ENCODE data around the gene C12orf54. TPM values are rescaled to one million over a fixed set of nuclear protein-coding genes. Genes with fewer than 3 reads are reported as not detected.

C12orf54 gene
- polyA plus RNA-seq, 1 of the 3 experiments (the other 2 are of a cell fraction): not detected

GRCh38 chr12:48441069-48441468 lies 41.2 kb upstream of the C12orf54 start:
- H3K36me3 ChIP-seq (replicated peaks in 1 of 2; ENCODE audit: control insufficient read depth in 1 of 2, insufficient read depth in 2 of 2, low read length in 1 of 2): no peaks in the 10 kb centered on the region
- H3F3A ChIP-seq (replicated peaks; ENCODE audit: insufficient read depth): no peaks in the 10 kb centered on the region
- H3K27ac ChIP-seq (ENCODE audit: low read depth in 2 of 2, low read length in 1 of 2): no peak overlapping the region
- no peak for DNase-seq
- no peaks in the 10 kb centered on the region for H3K9me3 ChIP-seq
- POLR2A ChIA-PET: no interaction called here
- H3K4me1 ChIP-seq (ENCODE audit: control insufficient read depth in 1 of 2, insufficient read depth in 2 of 2, low read depth in 1 of 2, low read length in 1 of 2): no peaks in the 10 kb centered on the region
- TF ChIP-seq SMC3 (IDR thresholded peaks at IDR 0.05; ENCODE audit: low read depth, low read length) (no peak), USF2 (IDR thresholded peaks at IDR 0.05; ENCODE audit: borderline replicate concordance, low read depth, low read length) (no peak), GATA2 (CRISPR knock-in tag; IDR thresholded peaks at IDR 0.05) (no peak), IRF3 (IDR thresholded peaks at IDR 0.05; ENCODE audit: low read depth, low read length) (no peak), CHD2 (IDR thresholded peaks at IDR 0.05; ENCODE audit: low read length, partially characterized antibody) (no peak), TEAD4 (IDR thresholded peaks at IDR 0.05; ENCODE audit: borderline replicate concordance, insufficient read depth) (no peak), FOSL2 (IDR thresholded peaks at IDR 0.05; ENCODE audit: borderline replicate concordance, low read depth) (no peak)
- no peaks in the 10 kb centered on the region for H3K27me3 ChIP-seq (ENCODE audit: insufficient read depth)
- no peaks in the 10 kb centered on the region for H4K20me1 ChIP-seq (ENCODE audit: insufficient read depth)
- CTCF ChIA-PET: no interaction called here
- H3K79me2 ChIP-seq (ENCODE audit: insufficient read depth): no peaks in the 10 kb centered on the region
- no peak overlapping the region for H3K4me3 ChIP-seq (ENCODE audit: low read depth in 2 of 2, low read length in 1 of 2)
- 43% methylated on average over 7 of the region's 7 CpGs for WGBS (ENCODE audit: low lambda C conversion rate)
- H3K9ac ChIP-seq: no peak overlapping the region
- no peak overlapping the region for H2AFZ ChIP-seq (ENCODE audit: low read depth)
- no peaks in the 10 kb centered on the region for H3K9me2 ChIP-seq
- no peak overlapping the region for H3K4me2 ChIP-seq

GRCh38 chr12:48442179-48442847 lies 40.0 kb upstream of the C12orf54 start:
- 39% methylated on average over 3 of the region's 3 CpGs for WGBS (ENCODE audit: low lambda C conversion rate)
- DNase-seq: peak; percentile 4
- H3K36me3 ChIP-seq (replicated peaks in 1 of 2; ENCODE audit: control insufficient read depth in 1 of 2, insufficient read depth in 2 of 2, low read length in 1 of 2): no peaks in the 10 kb centered on the region
- no peaks in the 10 kb centered on the region for H3F3A ChIP-seq (replicated peaks; ENCODE audit: insufficient read depth)
- TF ChIP-seq ZBTB33 (IDR thresholded peaks at IDR 0.05; ENCODE audit: borderline replicate concordance, low read depth) (no peak), CTCF (IDR thresholded peaks at IDR 0.05) (peak; percentile 9; the same call in 1 of the 2 replicates)
- H4K20me1 ChIP-seq (ENCODE audit: insufficient read depth): no peaks in the 10 kb centered on the region
- H3K4me1 ChIP-seq (ENCODE audit: control insufficient read depth in 1 of 2, insufficient read depth in 2 of 2, low read depth in 1 of 2, low read length in 1 of 2): no peaks in the 10 kb centered on the region
- no peaks in the 10 kb centered on the region for H3K27me3 ChIP-seq (ENCODE audit: insufficient read depth)
- ChIA-PET CTCF (interaction anchor here (0.8 to 1.2 kb wide), 2 partner anchors 29 to 176 kb away, joined by 3 to 4 read pairs; no protein-coding TSS in a partner anchor), POLR2A (no interaction called here)
- H3K4me2 ChIP-seq: no peak overlapping the region
- H3K9me3 ChIP-seq: no peaks in the 10 kb centered on the region
- H3K9ac ChIP-seq: no peak overlapping the region
- no peak overlapping the region for H3K27ac ChIP-seq (ENCODE audit: low read depth in 2 of 2, low read length in 1 of 2)
- H3K79me2 ChIP-seq (ENCODE audit: insufficient read depth): no peaks in the 10 kb centered on the region
- no peak overlapping the region for H3K4me3 ChIP-seq (ENCODE audit: low read depth in 2 of 2, low read length in 1 of 2)
- no peak overlapping the region for H2AFZ ChIP-seq (ENCODE audit: low read depth)
- no peaks in the 10 kb centered on the region for H3K9me2 ChIP-seq
